IMR-90 (cell line): ENCODE data around the gene CTDSP1. TPM values are rescaled to one million over a fixed set of nuclear protein-coding genes. Genes with fewer than 3 reads are reported as not detected.

Source experiments
- ATAC-seq: fragments of 200-7000 bp; cut with Tn5 transposase; 2 replicates; pipeline ENCODE4 v1.9.1; 2020; ENCODE audit warnings: low read depth, mild to moderate bottlenecking, moderate library complexity
- BruUV-seq: library from RNA; stranded (reverse); fragments of 400-500 nt; replicated peaks from 2 replicates; lab custom pipeline; 2021; lab: Mats Ljungman, UMichigan
- CTCF ChIA-PET: fragments of 300-600 bp; formaldehyde crosslinking; extraction: SDS; loops from one replicate; lab custom pipeline; 2021; ENCODE audit warnings: antibody characterized with exemption; lab: Yijun Ruan, JAX
- POLR2A ChIA-PET: fragments of 300-600 bp; sonication (Branson Sonifier 250); formaldehyde crosslinking; loops from one replicate; lab custom pipeline; 2022; ENCODE audit warnings: antibody characterized with exemption; ENCODE audit not compliant: unreplicated experiment; lab: Charles Lee
- DNase-seq: peaks from one replicate; pipeline ENCODE4 v3.0.0; 2013
- H2AFZ ChIP-seq: replicated peaks from 2 replicates; pipeline ENCODE3; 2013; ENCODE audit warnings: low read length, mild to moderate bottlenecking; ENCODE audit not compliant: poor library complexity
- H2AK5ac ChIP-seq: 2 replicates; pipeline ENCODE4 v1.6.1; 2013; ENCODE audit warnings: low read depth, low read length, inconsistent platforms
- H2AK9ac ChIP-seq: replicated peaks from 2 replicates; pipeline ENCODE3; 2013; ENCODE audit warnings: mild to moderate bottlenecking, low read depth, low read length, moderate library complexity; ENCODE audit not compliant: poor library complexity
- H2BK120ac ChIP-seq: 2 replicates; pipeline ENCODE4 v1.6.1; 2013; ENCODE audit warnings: low read depth, low read length, inconsistent platforms
- H2BK15ac ChIP-seq: 3 replicates; pipeline ENCODE4 v1.6.1; 2013; ENCODE audit warnings: low read depth, low read length, inconsistent platforms
- H2BK20ac ChIP-seq: 2 replicates; pipeline ENCODE4 v1.6.1; 2013; ENCODE audit warnings: low read depth, mild to moderate bottlenecking, inconsistent platforms, low read length, moderate library complexity
- H2BK5ac ChIP-seq: 2 replicates; pipeline ENCODE4 v1.6.1; 2013; ENCODE audit warnings: mild to moderate bottlenecking, low read depth, low read length, inconsistent platforms; ENCODE audit not compliant: poor library complexity, severe bottlenecking
- H3K14ac ChIP-seq: replicated peaks from 2 replicates; pipeline ENCODE4 v1.6.1; 2013; ENCODE audit warnings: low read depth, low read length, inconsistent platforms
- H3K18ac ChIP-seq: 2 replicates; pipeline ENCODE4 v1.6.1; 2013; ENCODE audit warnings: low read depth, low read length, control low read depth
- H3K23ac ChIP-seq: 2 replicates; pipeline ENCODE4 v1.6.1; 2013; ENCODE audit warnings: low read depth, low read length, inconsistent platforms
- H3K27ac ChIP-seq: 2 replicates; pipeline ENCODE4 v1.5.1; 2013; ENCODE audit warnings: mild to moderate bottlenecking, control low read depth, low read length; ENCODE audit not compliant: insufficient read depth
- H3K27me3 ChIP-seq: 2 replicates; pipeline ENCODE4 v1.6.1; 2013; ENCODE audit warnings: low read length; ENCODE audit not compliant: control insufficient read depth, insufficient read depth
- H3K36me3 ChIP-seq: 2 replicates; pipeline ENCODE4 v1.6.1; 2013; ENCODE audit warnings: low read length, mixed read lengths; ENCODE audit not compliant: control insufficient read depth, insufficient read depth
- H3K4ac ChIP-seq: 2 replicates; pipeline ENCODE4 v1.6.1; 2013; ENCODE audit warnings: low read depth, low read length, inconsistent platforms
- H3K4me1 ChIP-seq: 2 replicates; pipeline ENCODE4 v1.6.1; 2013; ENCODE audit warnings: low read length, mixed read lengths; ENCODE audit not compliant: control insufficient read depth, insufficient read depth
- H3K4me2 ChIP-seq: 2 replicates; pipeline ENCODE4 v1.6.1; 2013; ENCODE audit warnings: low read depth, mild to moderate bottlenecking, control low read depth, low read length, moderate library complexity
- H3K4me3 ChIP-seq: 2 replicates; pipeline ENCODE4 v1.5.1; 2013; ENCODE audit warnings: low read depth, mild to moderate bottlenecking, control low read depth, low read length, moderate library complexity; ENCODE audit not compliant: insufficient read depth
- H3K56ac ChIP-seq: 2 replicates; pipeline ENCODE4 v1.6.1; 2013; ENCODE audit warnings: low read length, inconsistent platforms; ENCODE audit not compliant: insufficient read depth; ENCODE audit errors: extremely low read depth
- H3K79me1 ChIP-seq, 2 experiments: 2 replicates each; pipeline ENCODE4 v1.6.1; 2013; ENCODE audit warnings: low read length in 2 of 2, inconsistent platforms in 1 of 2, low read depth in 1 of 2
- H3K9ac ChIP-seq: 2 replicates; pipeline ENCODE4 v1.6.1; 2013; ENCODE audit warnings: low read depth, low read length, control low read depth
- H3K9me1 ChIP-seq: 2 replicates; pipeline ENCODE4 v1.6.1; 2013; ENCODE audit warnings: low read length, inconsistent platforms; ENCODE audit not compliant: insufficient read depth
- H3K9me3 ChIP-seq: 2 replicates; pipeline ENCODE4 v1.6.1; 2013; ENCODE audit warnings: low read length; ENCODE audit not compliant: control insufficient read depth, insufficient read depth
- H4K20me1 ChIP-seq: 2 replicates; pipeline ENCODE4 v1.6.1; 2013; ENCODE audit warnings: low read length, inconsistent platforms; ENCODE audit not compliant: insufficient read depth
- H4K5ac ChIP-seq: 2 replicates; pipeline ENCODE4 v1.6.1; 2013; ENCODE audit warnings: mild to moderate bottlenecking, low read depth, low read length, control low read depth
- H4K8ac ChIP-seq, 2 experiments: 2 replicates each; pipeline ENCODE4 v1.6.1; 2013; ENCODE audit warnings: low read depth in 2 of 2, low read length in 2 of 2, control low read depth in 1 of 2, inconsistent platforms in 1 of 2
- H4K91ac ChIP-seq: 2 replicates; pipeline ENCODE4 v1.6.1; 2013; ENCODE audit warnings: low read depth, low read length, inconsistent platforms; ENCODE audit not compliant: insufficient read depth
- BHLHE40 ChIP-seq: fragments of 150-350 bp; IDR thresholded peaks from 2 replicates; pipeline ENCODE4 v1.6.1; 2016; ENCODE audit warnings: mild to moderate bottlenecking, low read depth, low read length
- CEBPB ChIP-seq: IDR thresholded peaks from 2 replicates; pipeline ENCODE4 v1.6.1; 2012; ENCODE audit warnings: low read depth, low read length, improper control_type of control experiment
- MAFK ChIP-seq: IDR thresholded peaks from 2 replicates; pipeline ENCODE4 v1.6.1; 2012; ENCODE audit warnings: low read depth, low read length, improper control_type of control experiment
- POLR2A ChIP-seq: IDR thresholded peaks from 2 replicates; pipeline ENCODE4 v1.6.1; 2012; ENCODE audit warnings: mild to moderate bottlenecking, low read depth, low read length
- WGBS, 2 experiments: methylation state at CpG; one replicate each; pipeline versions ENCODE4 v1.1.5 to v1.1.7; 2013; ENCODE audit warnings: missing lambda C conversion rate in 2 of 2; ENCODE audit not compliant: insufficient read length in 1 of 2; ENCODE audit errors: extremely low coverage in 2 of 2; 5-methylcytosine and 5-hydroxymethylcytosine counted together
- dilution Hi-C: fragments of 300-500 bp; cut with HindIII; formaldehyde crosslinking; loops from one replicate; pipeline ENCODE4 v1.14.3; 2018; ENCODE audit warnings: low sequenced_read_pairs; ENCODE audit not compliant: unreplicated experiment
- in situ Hi-C: fragments of 300-500 bp; cut with MboI; formaldehyde crosslinking; loops from 3 replicates; pipeline ENCODE4 v1.14.3; 2019; ENCODE audit warnings: low sequenced_read_pairs, inconsistent platforms, mixed read lengths
- intact Hi-C: fragments of 100-400 bp; cut with micrococcal nuclease; formaldehyde crosslinking; loops from 2 replicates; pipeline ENCODE4 v1.10.0; 2022
- polyA plus RNA-seq, 3 experiments: library from polyadenylated mRNA; depleted of rRNA; stranded (reverse); fragments of >200 nt; gene quantifications; 2 replicates each; pipeline ENCODE4 v1.2.3, GENCODE V29; 2012; ENCODE audit warnings: low replicate concordance in 1 of 3
- total RNA-seq: library from RNA; depleted of rRNA; stranded (reverse); fragments of >200 nt; gene quantifications from 2 replicates; pipeline ENCODE4 v1.2.3, GENCODE V29; 2012
- TF ChIP-seq, protein P1 (sequence below): fragments of 150-350 bp; IDR thresholded peaks from 2 replicates; pipeline ENCODE4 v1.6.1; 2017; ENCODE audit warnings: mild to moderate bottlenecking, antibody characterized with exemption, low read length, low read depth

CTDSP1 gene
- total and polyA plus RNA-seq, 2 of the 4 experiments (the other 2 are of a cell fraction) = 19.7 to 64.3 TPM

DNA sequence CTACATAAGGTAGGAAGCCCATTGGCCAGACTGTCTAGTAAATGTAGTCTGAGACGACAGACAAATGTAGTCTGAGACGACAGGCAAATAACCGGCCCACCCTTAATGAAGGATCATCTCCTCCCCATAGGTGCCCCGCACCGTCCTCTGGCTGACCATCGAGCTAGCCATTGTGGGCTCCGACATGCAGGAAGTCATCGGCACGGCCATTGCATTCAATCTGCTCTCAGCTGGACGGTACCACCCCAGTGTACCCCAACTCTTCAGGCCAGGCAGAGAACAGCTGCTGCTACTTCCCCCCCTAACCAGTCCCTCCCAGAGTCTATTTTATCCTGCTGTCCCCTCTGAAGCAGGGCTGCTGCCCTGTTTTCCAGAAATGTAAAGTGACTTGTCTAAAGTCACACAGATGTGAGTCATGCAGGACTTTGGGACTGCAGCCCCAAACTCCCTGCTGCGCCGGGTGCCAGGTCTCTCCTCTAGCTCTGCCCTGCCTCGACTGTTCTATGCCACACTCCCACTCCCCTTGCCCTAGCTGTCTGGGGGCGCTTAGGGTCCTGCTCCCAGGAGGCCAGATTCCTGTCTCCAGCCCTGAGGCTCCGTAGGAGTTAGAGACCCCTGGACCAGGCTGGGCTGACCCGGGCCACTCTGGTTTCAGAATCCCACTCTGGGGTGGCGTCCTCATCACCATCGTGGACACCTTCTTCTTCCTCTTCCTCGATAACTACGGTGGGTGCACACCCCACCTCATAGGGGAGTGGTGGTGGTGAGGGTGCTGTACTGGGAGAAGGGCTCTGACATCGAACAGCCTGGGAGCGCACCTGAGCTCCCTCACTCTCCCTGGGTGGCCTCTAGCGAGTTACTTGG, 12.9 kb upstream of the CTDSP1 start:
- Histone ChIP-seq H3K4ac (no peak overlapping the region), H2AK5ac (no peak overlapping the region; the same call in 1 of the 2 replicates), H3K79me1 (no peaks in the 10 kb centered on the region), H3K9me1 (no peaks in the 10 kb centered on the region), H2BK5ac (no peak overlapping the region), H2BK15ac (no peak overlapping the region), H4K91ac (no peak overlapping the region), H2AK9ac (peak overlapping the region; percentile 73), H2BK120ac (no peak overlapping the region), H3K18ac (no peak overlapping the region), H3K23ac (no peak overlapping the region), H3K4me2 (peak overlapping the region; percentile 77), H3K56ac (no peak overlapping the region), H3K9me3 (no peaks in the 10 kb centered on the region), H3K4me1 (peaks cover 2% of the 10 kb centered on the region), H3K27ac (no peak overlapping the region), H3K9ac (no peak overlapping the region), H2BK20ac (no peak overlapping the region), H3K27me3 (peaks cover 11% of the 10 kb centered on the region), H4K20me1 (no peaks in the 10 kb centered on the region), H2AFZ (peak overlapping the region; percentile 96), H4K8ac (peak overlapping the region in 1 of 2 experiments; percentile 65; a peak in 1 of 4 replicates), H3K14ac (no peak overlapping the region), H4K5ac (no peak overlapping the region), H3K4me3 (no peak overlapping the region), H3K36me3 (no peaks in the 10 kb centered on the region)
- TF ChIP-seq POLR2A = no peak
- TF ChIP-seq, protein P1, sequence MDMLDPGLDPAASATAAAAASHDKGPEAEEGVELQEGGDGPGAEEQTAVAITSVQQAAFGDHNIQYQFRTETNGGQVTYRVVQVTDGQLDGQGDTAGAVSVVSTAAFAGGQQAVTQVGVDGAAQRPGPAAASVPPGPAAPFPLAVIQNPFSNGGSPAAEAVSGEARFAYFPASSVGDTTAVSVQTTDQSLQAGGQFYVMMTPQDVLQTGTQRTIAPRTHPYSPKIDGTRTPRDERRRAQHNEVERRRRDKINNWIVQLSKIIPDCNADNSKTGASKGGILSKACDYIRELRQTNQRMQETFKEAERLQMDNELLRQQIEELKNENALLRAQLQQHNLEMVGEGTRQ = no peak
- TF ChIP-seq MAFK = no peak
- TF ChIP-seq CEBPB = no peak
- no peak for TF ChIP-seq BHLHE40
- no TSS peak for BruUV-seq
- ChIA-PET POLR2A (no interaction called here), CTCF (no interaction called here)
- WGBS, 2 experiments = 80% methylated on average over 8 of the region's 23 CpGs; no CpG with 5 or more reads in 1 of the 2 experiments
- in situ Hi-C loops = loop anchor here (5.0 kb wide), 1 partner anchor 79 kb away; no protein-coding TSS in a partner anchor
- intact Hi-C loops = no loop called here
- DNase-seq = no peak
- dilution Hi-C loops = no loop called here
- no peak for ATAC-seq
